Endothelial cell of umbilical vein (primary cell): ENCODE results near the gene KCNN3. TPM values are rescaled to one million over a fixed set of nuclear protein-coding genes. Genes with fewer than 3 reads are reported as not detected.

Experiments used
- BruUV-seq: library from RNA; stranded (reverse); fragments of 400-500 nt; replicated peaks from 2 replicates; lab custom pipeline; 2021; lab: Mats Ljungman, UMichigan
- CTCF ChIA-PET: fragments of 300-600, 350-600 bp; sonication (Branson Sonifier 250); formaldehyde crosslinking; loops from one replicate; lab custom pipeline; 2021; ENCODE audit warnings: antibody characterized with exemption, inconsistent platforms; lab: Charles Lee
- POLR2A ChIA-PET: fragments of 300-600, 350-600 bp; sonication (Branson Sonifier 250); formaldehyde crosslinking; loops from one replicate; lab custom pipeline; 2021; ENCODE audit warnings: antibody characterized with exemption, inconsistent platforms; lab: Charles Lee
- DNase-seq: peaks from one replicate; pipeline ENCODE4 v3.0.0-alpha.2; 2011; ENCODE audit warnings: low read depth, low spot score
- FAIRE-seq: peaks from 2 replicates; lab custom pipeline; 2011; peaks lifted over from hg19 to GRCh38; lab: Jason Lieb, UNC
- H2AFZ ChIP-seq: 2 replicates; pipeline ENCODE4 v1.6.0; 2012; ENCODE audit warnings: low read depth, low read length, control low read depth, inconsistent platforms
- H3K27ac ChIP-seq: 2 replicates; pipeline ENCODE4 v1.5.1; 2011; ENCODE audit warnings: low read depth, mild to moderate bottlenecking, control low read depth, low read length, moderate library complexity; ENCODE audit not compliant: insufficient read depth
- H3K27me3 ChIP-seq, 2 experiments: 2 replicates each; pipeline versions ENCODE4 v1.6.0 to v1.6.1; 2011; ENCODE audit warnings: low read length in 2 of 2, mixed read lengths in 1 of 2; ENCODE audit not compliant: control insufficient read depth in 2 of 2, insufficient read depth in 2 of 2
- H3K36me3 ChIP-seq, 2 experiments: 2 replicates in 1 of 2; 3 replicates in 1 of 2; pipeline ENCODE4 v1.5.1; 2011; ENCODE audit warnings: low read length in 2 of 2, mild to moderate bottlenecking in 1 of 2, moderate library complexity in 1 of 2; ENCODE audit not compliant: control insufficient read depth in 2 of 2, insufficient read depth in 2 of 2; ENCODE audit errors: extremely low read depth in 1 of 2
- H3K4me1 ChIP-seq: 3 replicates; pipeline ENCODE4 v1.5.1; 2011; ENCODE audit warnings: mild to moderate bottlenecking, low read length; ENCODE audit not compliant: control insufficient read depth, insufficient read depth; ENCODE audit errors: extremely low read depth
- H3K4me2 ChIP-seq: 2 replicates; pipeline ENCODE4 v1.6.1; 2011; ENCODE audit warnings: low read length, control low read depth, mixed read lengths; ENCODE audit not compliant: insufficient read depth
- H3K4me3 ChIP-seq, 3 experiments: fragments of 200-600 bp in 1 of 3; sonication (generic), shearing (Covaris generic) in 1 of 3; replicated peaks in 1 of 3; 2 replicates each; pipeline ENCODE4 v1.5.1; 2011 to 2016; ENCODE audit warnings: control low read depth in 3 of 3, low read length in 3 of 3, mild to moderate bottlenecking in 2 of 3, inconsistent platforms in 1 of 3, low read depth in 1 of 3, moderate library complexity in 1 of 3; ENCODE audit not compliant: insufficient read depth in 1 of 3
- H3K79me2 ChIP-seq: 2 replicates; pipeline ENCODE4 v1.6.0; 2012; ENCODE audit warnings: low read length, inconsistent platforms; ENCODE audit not compliant: control insufficient read depth, insufficient read depth
- H3K9ac ChIP-seq: replicated peaks from 2 replicates; pipeline ENCODE3; 2011; ENCODE audit warnings: low read length, control low read depth; ENCODE audit not compliant: insufficient read depth; ENCODE audit errors: extremely low read depth
- H3K9me1 ChIP-seq: replicated peaks from 3 replicates; pipeline ENCODE4 v1.6.0; 2011; ENCODE audit warnings: mild to moderate bottlenecking, low read length; ENCODE audit not compliant: control insufficient read depth, insufficient read depth; ENCODE audit errors: extremely low read depth
- H3K9me3 ChIP-seq: replicated peaks from 2 replicates; pipeline ENCODE4 v1.5.1; 2012; ENCODE audit warnings: low read length, inconsistent platforms; ENCODE audit not compliant: control insufficient read depth, insufficient read depth
- H4K20me1 ChIP-seq: replicated peaks from 2 replicates; pipeline ENCODE3; 2011; ENCODE audit warnings: mild to moderate bottlenecking, low read length; ENCODE audit not compliant: control insufficient read depth, insufficient read depth; ENCODE audit errors: extremely low read depth
- EZH2 ChIP-seq: IDR thresholded peaks from 2 replicates; pipeline ENCODE4 v1.6.1; 2012; ENCODE audit warnings: borderline replicate concordance, low read depth, mild to moderate bottlenecking, moderate library complexity, low read length, inconsistent platforms; ENCODE audit not compliant: severe bottlenecking
- FOS ChIP-seq: IDR thresholded peaks from 2 replicates; pipeline ENCODE4 v1.6.1; 2011; ENCODE audit warnings: mild to moderate bottlenecking, low read length, moderate library complexity, borderline replicate concordance; ENCODE audit not compliant: insufficient read depth
- GATA2 ChIP-seq: IDR thresholded peaks from 2 replicates; pipeline ENCODE4 v1.7.0; 2011; ENCODE audit warnings: low read depth, mild to moderate bottlenecking, moderate library complexity, mixed read lengths, low read length; ENCODE audit not compliant: insufficient read length, insufficient read depth
- JUN ChIP-seq: IDR thresholded peaks from 2 replicates; pipeline ENCODE4 v1.6.1; 2011; ENCODE audit warnings: borderline replicate concordance, low read depth; ENCODE audit not compliant: insufficient read length, insufficient read depth
- MAX ChIP-seq: IDR thresholded peaks from 2 replicates; pipeline ENCODE4 v1.6.1; 2011; ENCODE audit not compliant: insufficient read depth, insufficient read length
- MYC ChIP-seq: IDR thresholded peaks from one replicate; pipeline ENCODE4 v1.6.1; 2011; ENCODE audit warnings: mild to moderate bottlenecking, low read depth, low read length
- POLR2A ChIP-seq: IDR thresholded peaks from 2 replicates; pipeline ENCODE4 v1.6.1; 2012; ENCODE audit warnings: low read depth, mild to moderate bottlenecking, control low read depth, low read length
- POLR2AphosphoS5 ChIP-seq: IDR thresholded peaks from 2 replicates; pipeline ENCODE4 v1.6.1; 2012; ENCODE audit warnings: low read depth, mild to moderate bottlenecking, control low read depth, low read length, moderate library complexity; ENCODE audit not compliant: insufficient read depth
- dilution Hi-C: fragments of 300-500 bp; cut with MboI; formaldehyde crosslinking; loops from one replicate; pipeline ENCODE4 v1.15.0; 2019; ENCODE audit warnings: low sequenced_read_pairs; ENCODE audit not compliant: extremely low pct_ligation_motif_present
- intact Hi-C: fragments of 100-400 bp; cut with micrococcal nuclease; formaldehyde crosslinking; loops from one replicate; pipeline ENCODE4 v1.10.0; 2022
- polyA plus RNA-seq, 4 experiments: library from polyadenylated mRNA; depleted of rRNA in 3 of 4; stranded (reverse) in 3 of 4; unstranded in 1 of 4; fragments of >200 nt; gene quantifications; 2 replicates each; pipeline versions ENCODE4 v1.2.1 to v1.2.3, GENCODE V29; 2011 to 2012; ENCODE audit warnings: missing spikeins in 1 of 4
- total RNA-seq: library from RNA; stranded (reverse); gene quantifications from 2 replicates; pipeline ENCODE4 v1.2.3, GENCODE V29; 2021
- TF ChIP-seq, protein P1 (sequence below), 2 donors: IDR thresholded peaks; 1 replicate in 1 of 2; 2 replicates in 1 of 2; pipeline ENCODE4 v1.5.1; 2011; ENCODE audit warnings: low read length in 2 of 2, mild to moderate bottlenecking in 2 of 2, moderate library complexity in 2 of 2, control low read depth in 1 of 2, inconsistent platforms in 1 of 2, low read depth in 1 of 2; ENCODE audit not compliant: insufficient read depth in 1 of 2; ENCODE audit errors: extremely low read depth in 1 of 2

The KCNN3 gene
- total and polyA plus RNA-seq, 2 donors (not counting 3 experiments of a cell fraction or from before 2014, with no cell fraction given), result 0.91 to 1.1 TPM

- no peaks in the 10 kb centered on the region for H3K9me1 ChIP-seq
- H4K20me1 ChIP-seq, result no peaks in the 10 kb centered on the region
- ChIA-PET CTCF (interaction anchor here (1.0 to 2.6 kb wide), 9 partner anchors 55 to 321 kb away, joined by 3 to 14 read pairs (median 4); no protein-coding TSS in a partner anchor), POLR2A (no interaction called here)
- no TSS peak for BruUV-seq
- H3K79me2 ChIP-seq, result no peaks in the 10 kb centered on the region
- H3K36me3 ChIP-seq, result no peaks in the 10 kb centered on the region
- no peak overlapping the region for H3K27ac ChIP-seq
- no peak for DNase-seq
- no peak overlapping the region for H3K9ac ChIP-seq
- no peak for FAIRE-seq
- dilution Hi-C loops (no loop called here), intact Hi-C loops (no loop called here)
- H3K9me3 ChIP-seq, result no peaks in the 10 kb centered on the region
- H3K4me1 ChIP-seq, result peaks cover 28% of the 10 kb centered on the region
- H3K4me3 ChIP-seq, result no peak overlapping the region
- no peak overlapping the region for H3K4me2 ChIP-seq
- no peaks in the 10 kb centered on the region for H3K27me3 ChIP-seq
- TF ChIP-seq EZH2, result no peak
- no peak for TF ChIP-seq JUN
- TF ChIP-seq, protein P1, sequence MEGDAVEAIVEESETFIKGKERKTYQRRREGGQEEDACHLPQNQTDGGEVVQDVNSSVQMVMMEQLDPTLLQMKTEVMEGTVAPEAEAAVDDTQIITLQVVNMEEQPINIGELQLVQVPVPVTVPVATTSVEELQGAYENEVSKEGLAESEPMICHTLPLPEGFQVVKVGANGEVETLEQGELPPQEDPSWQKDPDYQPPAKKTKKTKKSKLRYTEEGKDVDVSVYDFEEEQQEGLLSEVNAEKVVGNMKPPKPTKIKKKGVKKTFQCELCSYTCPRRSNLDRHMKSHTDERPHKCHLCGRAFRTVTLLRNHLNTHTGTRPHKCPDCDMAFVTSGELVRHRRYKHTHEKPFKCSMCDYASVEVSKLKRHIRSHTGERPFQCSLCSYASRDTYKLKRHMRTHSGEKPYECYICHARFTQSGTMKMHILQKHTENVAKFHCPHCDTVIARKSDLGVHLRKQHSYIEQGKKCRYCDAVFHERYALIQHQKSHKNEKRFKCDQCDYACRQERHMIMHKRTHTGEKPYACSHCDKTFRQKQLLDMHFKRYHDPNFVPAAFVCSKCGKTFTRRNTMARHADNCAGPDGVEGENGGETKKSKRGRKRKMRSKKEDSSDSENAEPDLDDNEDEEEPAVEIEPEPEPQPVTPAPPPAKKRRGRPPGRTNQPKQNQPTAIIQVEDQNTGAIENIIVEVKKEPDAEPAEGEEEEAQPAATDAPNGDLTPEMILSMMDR (IDR thresholded peaks at IDR 0.05; ENCODE audit: extremely low read depth in 1 of 2, insufficient read depth in 1 of 2, low read depth in 1 of 2, low read length in 2 of 2), result no peak
- TF ChIP-seq POLR2A, result no peak
- TF ChIP-seq MAX, result no peak
- TF ChIP-seq FOS, result no peak
- TF ChIP-seq GATA2, result no peak
- TF ChIP-seq MYC, result no peak
- TF ChIP-seq POLR2AphosphoS5, result no peak
- no peak overlapping the region for H2AFZ ChIP-seq
These were observed 10.6 kb upstream of the KCNN3 start for GRCh38 chr1:154880671-154881070.
